SK-N-MC (cell line): Measurements from ENCODE around the gene FILIP1.

Experiments
- EZH2 ChIP-seq: fragments of 200-600 bp; sonication (generic); IDR thresholded peaks from one replicate; pipeline ENCODE4 v1.6.1; 2017; ENCODE audit warnings: antibody characterized with exemption
- FOXP2 ChIP-seq: optimal IDR thresholded peaks from 2 replicates; pipeline ENCODE3; 2011; ENCODE audit warnings: mild to moderate bottlenecking, moderate library complexity; ENCODE audit not compliant: insufficient read depth; ENCODE audit errors: extremely low read length, control extremely low read depth
- POLR2AphosphoS5 ChIP-seq: IDR thresholded peaks from 2 replicates; pipeline ENCODE4 v1.6.1; 2012; ENCODE audit warnings: mild to moderate bottlenecking, low read depth, low read length, borderline replicate concordance

DNA sequence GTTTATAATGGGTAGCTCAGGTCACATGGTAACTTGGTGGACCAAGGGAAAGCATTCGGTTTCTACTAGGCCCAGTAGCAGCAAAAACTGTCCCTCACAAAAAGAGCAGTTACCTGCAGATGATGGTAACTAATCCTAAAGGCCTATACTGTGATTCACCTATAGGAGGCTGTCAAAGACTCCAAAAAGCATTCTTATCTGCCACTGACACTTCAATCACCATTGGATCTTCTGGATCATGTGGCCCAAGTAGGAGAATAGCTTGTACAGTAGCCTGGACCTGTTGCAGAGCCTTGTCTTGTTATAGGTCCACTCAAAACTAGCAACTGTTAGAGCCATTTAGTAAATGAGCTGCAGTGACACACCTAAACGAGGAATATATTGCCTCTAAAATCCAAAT, 23.2 kb upstream of the FILIP1 start:
- TF ChIP-seq POLR2AphosphoS5 (no peak), FOXP2 (no peak), EZH2 (no peak)
